Activated naive CD4-positive, alpha-beta T cell treated with anti-CD3 and anti-CD28 coated beads for 36 hours (primary cell): Measurements from ENCODE around the gene STX1B. TPM values are rescaled to one million over a fixed set of nuclear protein-coding genes. Genes with fewer than 3 reads are reported as not detected.

Experiments used
- CTCF ChIA-PET: fragments of 350-600 bp; sonication (Branson Sonifier 250); formaldehyde crosslinking; loops from one replicate; lab custom pipeline; 2021; ENCODE audit warnings: antibody characterized with exemption; lab: Charles Lee
- DNase-seq: peaks from one replicate; pipeline ENCODE4 v3.0.0-alpha.2; 2020
- H3K27ac Mint-ChIP-seq: one replicate; pipeline ENCODE4 v1.8.0; 2021; ENCODE audit warnings: mild to moderate bottlenecking, mixed read lengths
- H3K27me3 Mint-ChIP-seq: one replicate; pipeline ENCODE4 v1.8.0; 2021; ENCODE audit warnings: low read depth, mixed read lengths
- H3K36me3 Mint-ChIP-seq: one replicate; pipeline ENCODE4 v1.8.0; 2021; ENCODE audit warnings: low read depth, mixed read lengths
- H3K4me1 Mint-ChIP-seq: one replicate; pipeline ENCODE4 v1.8.0; 2021; ENCODE audit warnings: low read depth, mixed read lengths
- H3K4me3 Mint-ChIP-seq: one replicate; pipeline ENCODE4 v1.8.0; 2021; ENCODE audit warnings: mild to moderate bottlenecking, moderate library complexity, mixed read lengths
- H3K9me3 Mint-ChIP-seq: one replicate; pipeline ENCODE4 v1.8.0; 2021; ENCODE audit warnings: mixed read lengths
- intact Hi-C: fragments of 100-400 bp; cut with micrococcal nuclease; formaldehyde crosslinking; loops from one replicate; pipeline ENCODE4 v1.15.1; 2023
- total RNA-seq, 2 experiments: library from RNA; stranded (reverse); gene quantifications; one replicate each; pipeline ENCODE4 v1.2.3, GENCODE V29; 2021

STX1B gene
- total RNA-seq, 2 experiments from 2014 or later, result 0.69 to 0.72 TPM

GRCh38 chr16:30951193-30951592 lies 59.2 kb downstream of the STX1B start:
- H3K27ac Mint-ChIP-seq, result no peak overlapping the region
- intact Hi-C loops, result loop anchor here (10.0 kb wide), 1 partner anchor 764 kb away; a partner anchor contains a TSS
- peaks cover 16% of the 10 kb centered on the region for H3K4me1 Mint-ChIP-seq
- H3K27me3 Mint-ChIP-seq, result no peaks in the 10 kb centered on the region
- H3K9me3 Mint-ChIP-seq, result no peaks in the 10 kb centered on the region
- peaks cover 2% of the 10 kb centered on the region for H3K36me3 Mint-ChIP-seq
- no peak for DNase-seq
- H3K4me3 Mint-ChIP-seq, result no peak overlapping the region
- CTCF ChIA-PET, result interaction anchor here (2.0 kb wide), 1 partner anchor 10 kb away, joined by 11 read pairs; no protein-coding TSS in a partner anchor

GRCh38 chr16:30950516-30951065 lies 59.8 kb downstream of the STX1B start:
- intact Hi-C loops, result loop anchor here (10.0 kb wide), 1 partner anchor 764 kb away; a partner anchor contains a TSS
- no peak for DNase-seq
- H3K27me3 Mint-ChIP-seq, result no peaks in the 10 kb centered on the region

GRCh38 chr16:30949650-30950515 lies 60.6 kb downstream of the STX1B start:
- Mint-ChIP-seq H3K4me1 (peaks cover 16% of the 10 kb centered on the region), H3K9me3 (no peaks in the 10 kb centered on the region), H3K27ac (peak overlapping the region; percentile 65), H3K36me3 (peaks cover 2% of the 10 kb centered on the region), H3K4me3 (peak overlapping the region; percentile 80), H3K27me3 (no peaks in the 10 kb centered on the region)
- intact Hi-C loops, result loop anchor here (2.0 to 10.0 kb wide), 2 partner anchors 55 to 765 kb away; partner anchors contain the start of gene BCL7C
- peak; percentile 74 for DNase-seq
- CTCF ChIA-PET, result interaction anchor here (0.6 to 2.0 kb wide), 4 partner anchors 9 to 142 kb away, joined by 3 to 11 read pairs (median 4); no protein-coding TSS in a partner anchor

More at GRCh38 chr16:30950516-30951065, 59.8 kb downstream of the STX1B start:
- peaks cover 16% of the 10 kb centered on the region for H3K4me1 Mint-ChIP-seq
- no peaks in the 10 kb centered on the region for H3K9me3 Mint-ChIP-seq
- peaks cover 2% of the 10 kb centered on the region for H3K36me3 Mint-ChIP-seq
- no peak overlapping the region for H3K27ac Mint-ChIP-seq
- CTCF ChIA-PET, result interaction anchor here (1.3 to 2.0 kb wide), 2 partner anchors 9 to 11 kb away, joined by 4 to 11 read pairs; no protein-coding TSS in a partner anchor
- peak overlapping the region; percentile 80 for H3K4me3 Mint-ChIP-seq

GRCh38 chr16:30948667-30949649 lies 61.5 kb downstream of the STX1B start, which contains the start of gene ORAI3:
Gene ORAI3, plus strand, starts transcription at chr16:30949068. Its CDS starts 222 bp downstream, at chr16:30949290.
- Mint-ChIP-seq H3K27ac (peak within 1 kb of the TSS; percentile 65), H3K4me3 (peak within 1 kb of the TSS; percentile 80), H3K27me3 (no peaks in the 10 kb centered on the region), H3K9me3 (no peaks in the 10 kb centered on the region), H3K36me3 (peaks cover 7% of the 10 kb centered on the region), H3K4me1 (peaks cover 16% of the 10 kb centered on the region)
- intact Hi-C loops, result loop anchor here (2.0 kb wide), 1 partner anchor 54 kb away; the partner anchor contains the start of gene BCL7C
- CTCF ChIA-PET, result interaction anchor here (0.5 to 2.0 kb wide), 5 partner anchors 8 to 150 kb away, joined by 3 to 11 read pairs (median 4); no protein-coding TSS in a partner anchor
- peak; percentile 64 for DNase-seq

GRCh38 chr16:30947859-30948666 lies 62.4 kb downstream of the STX1B start:
- CTCF ChIA-PET, result interaction anchor here (0.9 kb wide), 1 partner anchor 103 kb away, joined by 4 read pairs; no protein-coding TSS in a partner anchor
- Mint-ChIP-seq H3K9me3 (no peaks in the 10 kb centered on the region), H3K27ac (no peak overlapping the region), H3K4me3 (no peak overlapping the region), H3K36me3 (peaks cover 9% of the 10 kb centered on the region), H3K27me3 (no peaks in the 10 kb centered on the region), H3K4me1 (peaks cover 11% of the 10 kb centered on the region)
- intact Hi-C loops, result loop anchor here (2.0 kb wide), 1 partner anchor 53 kb away; the partner anchor contains the start of gene BCL7C
- no peak for DNase-seq

- CTCF ChIA-PET, result interaction anchor here (0.9 kb wide), 2 partner anchors 44 to 103 kb away, joined by 4 to 5 read pairs; no protein-coding TSS in a partner anchor
- H3K4me3 Mint-ChIP-seq, result no peak overlapping the region
- peaks cover 15% of the 10 kb centered on the region for H3K4me1 Mint-ChIP-seq
- H3K9me3 Mint-ChIP-seq, result no peaks in the 10 kb centered on the region
- no peaks in the 10 kb centered on the region for H3K27me3 Mint-ChIP-seq
- intact Hi-C loops, result no loop called here
- no peak for DNase-seq
- H3K27ac Mint-ChIP-seq, result no peak overlapping the region
- H3K36me3 Mint-ChIP-seq, result peaks cover 9% of the 10 kb centered on the region
Measured at GRCh38 chr16:30947541-30947858, 62.9 kb downstream of the STX1B start.

GRCh38 chr16:30946671-30947540 lies 63.5 kb downstream of the STX1B start:
- Mint-ChIP-seq H3K36me3 (peaks cover 9% of the 10 kb centered on the region), H3K27ac (no peak overlapping the region), H3K9me3 (no peaks in the 10 kb centered on the region), H3K27me3 (no peaks in the 10 kb centered on the region), H3K4me3 (no peak overlapping the region), H3K4me1 (peaks cover 20% of the 10 kb centered on the region)
- CTCF ChIA-PET, result interaction anchor here (0.9 kb wide), 2 partner anchors 45 to 102 kb away, joined by 4 to 5 read pairs; no protein-coding TSS in a partner anchor
- intact Hi-C loops, result no loop called here
- no peak for DNase-seq

GRCh38 chr16:30944352-30944751 lies 66.1 kb downstream of the STX1B start:
- Mint-ChIP-seq H3K9me3 (no peaks in the 10 kb centered on the region), H3K27me3 (no peaks in the 10 kb centered on the region), H3K27ac (no peak overlapping the region), H3K4me3 (no peak overlapping the region), H3K4me1 (peaks cover 18% of the 10 kb centered on the region), H3K36me3 (peaks cover 9% of the 10 kb centered on the region)
- intact Hi-C loops, result no loop called here
- DNase-seq, result no peak
- CTCF ChIA-PET, result interaction anchor here (0.6 to 1.9 kb wide), 5 partner anchors 8 to 319 kb away, joined by 3 to 8 read pairs (median 5); no protein-coding TSS in a partner anchor

- Mint-ChIP-seq H3K4me3 (no peak overlapping the region), H3K36me3 (peaks cover 9% of the 10 kb centered on the region), H3K9me3 (no peaks in the 10 kb centered on the region), H3K4me1 (peaks cover 18% of the 10 kb centered on the region), H3K27ac (peak overlapping the region; percentile 51), H3K27me3 (no peaks in the 10 kb centered on the region)
- no peak for DNase-seq
- intact Hi-C loops, result loop anchor here (1.0 kb wide), 1 partner anchor 98 kb away; no protein-coding TSS in a partner anchor
- CTCF ChIA-PET, result interaction anchor here (0.6 to 3.9 kb wide), 29 partner anchors 8 to 501 kb away, joined by 3 to 74 read pairs (median 5); partner anchors contain the start of genes HSD3B7 and SETD1A
Measured at GRCh38 chr16:30942426-30942806, 68.0 kb downstream of the STX1B start.
